K562 (cell line): ENCODE data around the gene ASPHD2. TPM values are rescaled to one million over a fixed set of nuclear protein-coding genes. Genes with fewer than 3 reads are reported as not detected.

Experiments
- ATAC-seq: fragments of 200-7000 bp; cut with Tn5 transposase; 3 replicates; pipeline ENCODE4 v1.9.1; 2020; ENCODE audit warnings: moderate library complexity
- BruUV-seq: library from RNA; stranded (reverse); fragments of 400-500 nt; replicated peaks from 2 replicates; lab custom pipeline; 2021; lab: Mats Ljungman, UMichigan
- CTCF ChIA-PET: fragments of 300-600 bp; formaldehyde crosslinking; extraction: SDS; loops from one replicate; lab custom pipeline; 2021; ENCODE audit warnings: low intra/inter-chr PET ratio; lab: Yijun Ruan, JAX
- POLR2A ChIA-PET: fragments of 300-600, 350-650 bp; sonication (Branson Sonifier 250); formaldehyde crosslinking; extraction: SDS; loops from one replicate; lab custom pipeline; 2021; ENCODE audit warnings: antibody characterized with exemption, inconsistent platforms; lab: Yijun Ruan, JAX
- DNase-seq, 4 experiments: peaks; one replicate each; pipeline versions ENCODE4 v3.0.0 to v3.0.0-alpha.2; 2011 to 2018; ENCODE audit warnings: low spot score in 3 of 4, mixed read lengths in 3 of 4; ENCODE audit errors: extremely low read depth in 1 of 4
- FAIRE-seq: peaks from 2 replicates; lab custom pipeline; 2011; peaks lifted over from hg19 to GRCh38; lab: Jason Lieb, UNC
- H2AFZ ChIP-seq: 2 replicates; pipeline ENCODE4 v1.6.0; 2011; ENCODE audit warnings: low read depth, low read length, control low read depth, inconsistent platforms
- H3K27ac ChIP-seq: fragments of 200-600 bp; 3 replicates; pipeline ENCODE4 v1.8.0; 2011; ENCODE audit warnings: low read depth, mild to moderate bottlenecking, control low read depth, inconsistent platforms, low read length, moderate library complexity, mixed read lengths; ENCODE audit errors: extremely low read depth
- H3K27me3 ChIP-seq, 2 experiments: fragments of 300-600 bp in 1 of 2; 2 replicates in 1 of 2; 3 replicates in 1 of 2; pipeline versions ENCODE4 v1.6.0 to v1.8.0; 2011; ENCODE audit warnings: inconsistent platforms in 2 of 2, low read length in 2 of 2, mild to moderate bottlenecking in 1 of 2, mixed read lengths in 1 of 2, moderate library complexity in 1 of 2; ENCODE audit not compliant: control insufficient read depth in 2 of 2, insufficient read depth in 2 of 2
- H3K36me3 ChIP-seq: fragments of 300-600 bp; 3 replicates; pipeline ENCODE4 v1.8.0; 2011; ENCODE audit warnings: mild to moderate bottlenecking, low read length, inconsistent platforms; ENCODE audit not compliant: control insufficient read depth, insufficient read depth
- H3K4me1 ChIP-seq, 2 experiments: fragments of 200-600 bp in 1 of 2; replicated peaks in 1 of 2; 2 replicates in 1 of 2; 3 replicates in 1 of 2; pipeline versions ENCODE4 v1.5.1 to v1.8.0; 2011; ENCODE audit warnings: inconsistent platforms in 2 of 2, low read length in 2 of 2, mild to moderate bottlenecking in 1 of 2, mixed read lengths in 1 of 2, moderate library complexity in 1 of 2; ENCODE audit not compliant: control insufficient read depth in 2 of 2, insufficient read depth in 2 of 2
- H3K4me2 ChIP-seq: 2 replicates; pipeline ENCODE4 v1.6.1; 2011; ENCODE audit warnings: low read length, control low read depth, inconsistent platforms, mixed read lengths; ENCODE audit not compliant: insufficient read depth
- H3K4me3 ChIP-seq: fragments of 200-600 bp; sonication (generic), shearing (Covaris generic); 2 replicates; pipeline ENCODE4 v1.5.1; 2016; ENCODE audit warnings: control low read depth, inconsistent platforms
- H3K79me2 ChIP-seq: fragments of 200-600 bp; 3 replicates; pipeline ENCODE4 v1.8.0; 2011; ENCODE audit warnings: low read length, inconsistent platforms; ENCODE audit not compliant: control insufficient read depth, insufficient read depth
- H3K9ac ChIP-seq, 2 experiments: 2 replicates each; pipeline versions ENCODE4 v1.6.0 to v1.6.1; 2011; ENCODE audit warnings: low read depth in 2 of 2, low read length in 2 of 2, control low read depth in 1 of 2, inconsistent platforms in 1 of 2, mild to moderate bottlenecking in 1 of 2, mixed read lengths in 1 of 2; ENCODE audit not compliant: insufficient read depth in 1 of 2
- H3K9me1 ChIP-seq: one replicate; pipeline ENCODE4 v1.6.0; 2011; ENCODE audit warnings: inconsistent platforms, mild to moderate bottlenecking, low read length, moderate library complexity; ENCODE audit not compliant: control insufficient read depth, insufficient read depth
- H3K9me3 ChIP-seq: replicated peaks from 2 replicates; pipeline ENCODE4 v1.5.1; 2011; ENCODE audit warnings: low read depth, low read length, inconsistent platforms; ENCODE audit not compliant: control insufficient read depth, insufficient read depth
- H4K20me1 ChIP-seq: replicated peaks from 2 replicates; pipeline ENCODE4 v1.6.1; 2011; ENCODE audit warnings: low read length, inconsistent platforms, mixed read lengths; ENCODE audit not compliant: control insufficient read depth, insufficient read depth
- ESRRB ChIP-seq: fragments of 250-450 bp; sonication (Bioruptor Pico); IDR thresholded peaks from 2 replicates; pipeline ENCODE4 v1.5.0; 2020; ENCODE audit warnings: mild to moderate bottlenecking, moderate library complexity, borderline replicate concordance
- FOXP1 ChIP-seq: sonication (generic); formaldehyde crosslinking; IDR thresholded peaks from 2 replicates; pipeline ENCODE4 v1.8.0; 2022; ENCODE audit warnings: mild to moderate bottlenecking, missing genetic modification reagents
- PCBP1 ChIP-seq: fragments of 200-400 bp; formaldehyde crosslinking; IDR thresholded peaks from 2 replicates; pipeline ENCODE4 v1.6.1; 2018; ENCODE audit warnings: mild to moderate bottlenecking, low read depth, low read length; ENCODE audit not compliant: poor library complexity, severe bottlenecking
- PURB ChIP-seq: sonication (generic); formaldehyde crosslinking; IDR thresholded peaks from 2 replicates; pipeline ENCODE4 v1.9.0; 2021; ENCODE audit warnings: low read depth, mild to moderate bottlenecking, missing genetic modification reagents
- SAFB2 ChIP-seq: fragments of 200-400 bp; formaldehyde crosslinking; IDR thresholded peaks from 2 replicates; pipeline ENCODE4 v1.6.1; 2018; ENCODE audit warnings: borderline replicate concordance, low read length, low read depth, moderate library complexity; ENCODE audit not compliant: severe bottlenecking
- XRCC3 ChIP-seq: fragments of 450-650 bp; IDR thresholded peaks from 2 replicates; pipeline ENCODE4 v1.6.1; 2017; ENCODE audit warnings: mild to moderate bottlenecking, moderate library complexity
- ZNF140 ChIP-seq: fragments of 250-450 bp; sonication (Bioruptor Pico); IDR thresholded peaks from 2 replicates; pipeline ENCODE4 v1.8.0; 2021; ENCODE audit warnings: moderate library complexity, mild to moderate bottlenecking, inconsistent platforms
- ZNF217 ChIP-seq: sonication (generic); formaldehyde crosslinking; IDR thresholded peaks from 2 replicates; pipeline ENCODE4 v1.8.0; 2022; ENCODE audit warnings: mild to moderate bottlenecking, missing genetic modification reagents
- ZNF766 ChIP-seq: fragments of 200-800 bp; sonication (Bioruptor generic); conservative IDR thresholded peaks from 2 replicates; pipeline ENCODE4 v1.6.1; 2016; ENCODE audit warnings: missing genetic modification characterization, missing compliant biosample characterization
- WGBS: fragments of 100-300 bp; shearing (Covaris generic); methylation state at CpG from one replicate; pipeline ENCODE4 v1.1.6; 2016; ENCODE audit warnings: low coverage, mixed read lengths; ENCODE audit not compliant: insufficient coverage; ENCODE audit errors: missing lambda C conversion rate; 5-methylcytosine and 5-hydroxymethylcytosine counted together
- in situ Hi-C: fragments of 300-500 bp; cut with MboI; formaldehyde crosslinking; loops from 4 replicates; pipeline ENCODE4 v1.15.0; 2018; ENCODE audit warnings: inconsistent platforms, mixed read lengths
- intact Hi-C: fragments of 100-400 bp; cut with micrococcal nuclease; formaldehyde crosslinking; loops from 2 replicates; pipeline ENCODE4 v1.14.2; 2022
- polyA plus RNA-seq, 8 experiments: library from polyadenylated mRNA; depleted of rRNA in 4 of 8; stranded (reverse) in 5 of 8; unstranded in 3 of 8; fragments of >200 nt; fragmentation: Nextera tagmentation in 2 of 8; fragmentation: Illumina TruSeq in 1 of 8; extraction: Ambion mirVana in 2 of 8; extraction: Trizol in 1 of 8; gene quantifications; 2 replicates each; pipeline versions ENCODE4 v1.2.1 to v1.2.3, GENCODE V29; 2011 to 2014; ENCODE audit warnings: inconsistent platforms in 1 of 8, missing spikeins in 1 of 8
- total RNA-seq, 7 experiments: library from RNA; depleted of rRNA in 6 of 7; stranded (reverse); fragments of >200 nt in 6 of 7; fragmentation: Illumina TruSeq in 2 of 7; extraction: Trizol in 2 of 7; gene quantifications; 2 replicates each; pipeline versions ENCODE4 v1.2.1 to v1.2.3, GENCODE V29; 2011 to 2021; ENCODE audit warnings: low replicate concordance in 1 of 7
- TF ChIP-seq, protein P1 (sequence below), 2 experiments: IDR thresholded peaks in 1 of 2; conservative IDR thresholded peaks in 1 of 2; 2 replicates each; pipeline ENCODE4 v1.6.1; 2016; ENCODE audit warnings: low read depth in 2 of 2, mild to moderate bottlenecking in 1 of 2, missing compliant biosample characterization in 1 of 2, missing genetic modification characterization in 1 of 2, moderate library complexity in 1 of 2
- TF ChIP-seq, protein P2 (sequence below): fragments of 450-650 bp; conservative IDR thresholded peaks from 2 replicates; pipeline ENCODE4 v1.6.1; 2016; ENCODE audit warnings: missing genetic modification characterization, low read depth, mild to moderate bottlenecking, missing compliant biosample characterization, moderate library complexity
- TF ChIP-seq, protein P3 (sequence below), 2 experiments: fragments of 450-650 bp; conservative IDR thresholded peaks; 2 replicates each; pipeline ENCODE4 v1.6.1; 2017; ENCODE audit warnings: mild to moderate bottlenecking in 2 of 2, moderate library complexity in 2 of 2

Gene ASPHD2
- total and polyA plus RNA-seq, 9 of the 15 experiments (the other 6 are each of a cell fraction or from before 2014, with no cell fraction given): 0.18 to 0.64 (median 0.36) TPM

DNA sequence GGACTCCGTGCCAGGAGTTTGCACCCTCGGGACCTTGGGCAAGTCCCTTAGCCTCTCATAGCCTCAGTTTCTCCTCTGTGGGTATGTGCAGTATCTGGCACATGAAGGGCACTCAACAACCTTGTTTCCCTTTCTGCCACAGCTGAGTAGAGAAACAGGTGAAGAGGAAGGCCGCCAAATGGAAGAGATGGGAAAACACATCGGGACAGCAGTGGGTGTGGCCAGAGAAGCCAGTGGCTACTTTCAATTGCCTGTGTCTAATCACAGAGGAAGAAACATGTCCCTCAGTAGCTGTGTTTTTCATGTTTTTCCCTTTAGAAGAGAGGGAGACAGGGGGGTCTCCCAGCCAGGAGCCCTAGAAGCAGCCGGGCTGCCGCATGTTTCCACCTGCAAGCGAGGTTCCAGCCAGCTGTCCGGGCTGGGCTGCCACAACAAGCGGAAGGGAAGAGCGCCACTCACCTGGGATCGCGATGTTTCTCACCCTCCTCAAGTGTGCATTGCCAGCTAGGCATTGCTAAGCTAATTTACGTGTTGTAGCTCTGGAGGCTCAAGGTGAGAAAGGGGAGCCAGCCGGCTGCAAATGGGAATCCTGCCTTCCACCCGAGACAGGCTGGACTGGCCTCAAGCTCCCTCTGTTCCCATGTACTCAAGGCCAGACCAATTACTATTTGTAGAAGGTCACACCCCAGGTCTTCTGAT, 16.7 kb downstream of the ASPHD2 start:
- BruUV-seq: no TSS peak
- Histone ChIP-seq H3K9me3 (no peaks in the 10 kb centered on the region), H3K36me3 (no peaks in the 10 kb centered on the region; the same call in 2 of the 3 replicates), H3K9ac (no peak overlapping the region), H3K27ac (no peak overlapping the region), H4K20me1 (no peaks in the 10 kb centered on the region), H3K4me1 (peaks cover 0 to 3% of the 10 kb centered on the region in 2 experiments; a peak in 3 of 5 replicates)
- in situ Hi-C loops: no loop called here
- TF ChIP-seq, protein P1, sequence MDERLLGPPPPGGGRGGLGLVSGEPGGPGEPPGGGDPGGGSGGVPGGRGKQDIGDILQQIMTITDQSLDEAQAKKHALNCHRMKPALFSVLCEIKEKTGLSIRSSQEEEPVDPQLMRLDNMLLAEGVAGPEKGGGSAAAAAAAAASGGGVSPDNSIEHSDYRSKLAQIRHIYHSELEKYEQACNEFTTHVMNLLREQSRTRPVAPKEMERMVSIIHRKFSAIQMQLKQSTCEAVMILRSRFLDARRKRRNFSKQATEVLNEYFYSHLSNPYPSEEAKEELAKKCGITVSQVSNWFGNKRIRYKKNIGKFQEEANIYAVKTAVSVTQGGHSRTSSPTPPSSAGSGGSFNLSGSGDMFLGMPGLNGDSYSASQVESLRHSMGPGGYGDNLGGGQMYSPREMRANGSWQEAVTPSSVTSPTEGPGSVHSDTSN (CRISPR knock-in tag; IDR thresholded peaks at IDR 0.05; ENCODE audit: low read depth): no peak
- TF ChIP-seq, protein P1 (tag; conservative IDR thresholded peaks at IDR 0.05; ENCODE audit: low read depth): no peak
- TF ChIP-seq, protein P2, sequence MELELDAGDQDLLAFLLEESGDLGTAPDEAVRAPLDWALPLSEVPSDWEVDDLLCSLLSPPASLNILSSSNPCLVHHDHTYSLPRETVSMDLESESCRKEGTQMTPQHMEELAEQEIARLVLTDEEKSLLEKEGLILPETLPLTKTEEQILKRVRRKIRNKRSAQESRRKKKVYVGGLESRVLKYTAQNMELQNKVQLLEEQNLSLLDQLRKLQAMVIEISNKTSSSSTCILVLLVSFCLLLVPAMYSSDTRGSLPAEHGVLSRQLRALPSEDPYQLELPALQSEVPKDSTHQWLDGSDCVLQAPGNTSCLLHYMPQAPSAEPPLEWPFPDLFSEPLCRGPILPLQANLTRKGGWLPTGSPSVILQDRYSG: no peak
- TF ChIP-seq, protein P3, sequence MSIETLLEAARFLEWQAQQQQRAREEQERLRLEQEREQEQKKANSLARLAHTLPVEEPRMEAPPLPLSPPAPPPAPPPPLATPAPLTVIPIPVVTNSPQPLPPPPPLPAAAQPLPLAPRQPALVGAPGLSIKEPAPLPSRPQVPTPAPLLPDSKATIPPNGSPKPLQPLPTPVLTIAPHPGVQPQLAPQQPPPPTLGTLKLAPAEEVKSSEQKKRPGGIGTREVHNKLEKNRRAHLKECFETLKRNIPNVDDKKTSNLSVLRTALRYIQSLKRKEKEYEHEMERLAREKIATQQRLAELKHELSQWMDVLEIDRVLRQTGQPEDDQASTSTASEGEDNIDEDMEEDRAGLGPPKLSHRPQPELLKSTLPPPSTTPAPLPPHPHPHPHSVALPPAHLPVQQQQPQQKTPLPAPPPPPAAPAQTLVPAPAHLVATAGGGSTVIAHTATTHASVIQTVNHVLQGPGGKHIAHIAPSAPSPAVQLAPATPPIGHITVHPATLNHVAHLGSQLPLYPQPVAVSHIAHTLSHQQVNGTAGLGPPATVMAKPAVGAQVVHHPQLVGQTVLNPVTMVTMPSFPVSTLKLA (conservative IDR thresholded peaks at IDR 0.05): no peak
- TF ChIP-seq ZNF766 (CRISPR knock-in tag) (no peak), PURB (no peak), ZNF217 (no peak), ESRRB (CRISPR knock-in tag) (no peak), FOXP1 (CRISPR knock-in tag) (no peak), ZNF140 (CRISPR knock-in tag) (no peak), SAFB2 (no peak), PCBP1 (no peak), XRCC3 (no peak)
- TF ChIP-seq, all 486 proteins: peak for 0
- intact Hi-C loops: no loop called here
- Histone ChIP-seq H3K79me2 (no peaks in the 10 kb centered on the region), H3K9me1 (no peaks in the 10 kb centered on the region), H2AFZ (no peak overlapping the region), H3K4me2 (no peak overlapping the region), H3K27me3 (no peaks in the 10 kb centered on the region), H3K4me3 (no peak overlapping the region)
- ATAC-seq: no peak
- no peak for FAIRE-seq
- POLR2A ChIA-PET: interaction anchor here (1.0 kb wide), 1 partner anchor 44 kb away, joined by 3 read pairs; no protein-coding TSS in a partner anchor
- no peak for DNase-seq
- WGBS: 45% methylated on average over 9 of the region's 15 CpGs
- CTCF ChIA-PET: no interaction called here
